IMR-90 (cell line): ENCODE data around the gene FTSJ3. TPM values are rescaled to one million over a fixed set of nuclear protein-coding genes. Genes with fewer than 3 reads are reported as not detected.

Experiments used
- ATAC-seq: fragments of 200-7000 bp; cut with Tn5 transposase; 2 replicates; pipeline ENCODE4 v1.9.1; 2020; ENCODE audit warnings: low read depth, mild to moderate bottlenecking, moderate library complexity
- BruUV-seq: library from RNA; stranded (reverse); fragments of 400-500 nt; replicated peaks from 2 replicates; lab custom pipeline; 2021; lab: Mats Ljungman, UMichigan
- CTCF ChIA-PET: fragments of 300-600 bp; formaldehyde crosslinking; extraction: SDS; loops from one replicate; lab custom pipeline; 2021; ENCODE audit warnings: antibody characterized with exemption; lab: Yijun Ruan, JAX
- POLR2A ChIA-PET: fragments of 300-600 bp; sonication (Branson Sonifier 250); formaldehyde crosslinking; loops from one replicate; lab custom pipeline; 2022; ENCODE audit warnings: antibody characterized with exemption; ENCODE audit not compliant: unreplicated experiment; lab: Charles Lee
- DNase-seq: peaks from one replicate; pipeline ENCODE4 v3.0.0; 2013
- H2AFZ ChIP-seq: replicated peaks from 2 replicates; pipeline ENCODE3; 2013; ENCODE audit warnings: low read length, mild to moderate bottlenecking; ENCODE audit not compliant: poor library complexity
- H2AK5ac ChIP-seq: 2 replicates; pipeline ENCODE4 v1.6.1; 2013; ENCODE audit warnings: low read depth, low read length, inconsistent platforms
- H2AK9ac ChIP-seq: replicated peaks from 2 replicates; pipeline ENCODE3; 2013; ENCODE audit warnings: mild to moderate bottlenecking, low read depth, low read length, moderate library complexity; ENCODE audit not compliant: poor library complexity
- H2BK120ac ChIP-seq: 2 replicates; pipeline ENCODE4 v1.6.1; 2013; ENCODE audit warnings: low read depth, low read length, inconsistent platforms
- H2BK15ac ChIP-seq: 3 replicates; pipeline ENCODE4 v1.6.1; 2013; ENCODE audit warnings: low read depth, low read length, inconsistent platforms
- H2BK20ac ChIP-seq: 2 replicates; pipeline ENCODE4 v1.6.1; 2013; ENCODE audit warnings: low read depth, mild to moderate bottlenecking, inconsistent platforms, low read length, moderate library complexity
- H2BK5ac ChIP-seq: 2 replicates; pipeline ENCODE4 v1.6.1; 2013; ENCODE audit warnings: mild to moderate bottlenecking, low read depth, low read length, inconsistent platforms; ENCODE audit not compliant: poor library complexity, severe bottlenecking
- H3K14ac ChIP-seq: replicated peaks from 2 replicates; pipeline ENCODE4 v1.6.1; 2013; ENCODE audit warnings: low read depth, low read length, inconsistent platforms
- H3K18ac ChIP-seq: 2 replicates; pipeline ENCODE4 v1.6.1; 2013; ENCODE audit warnings: low read depth, low read length, control low read depth
- H3K23ac ChIP-seq: 2 replicates; pipeline ENCODE4 v1.6.1; 2013; ENCODE audit warnings: low read depth, low read length, inconsistent platforms
- H3K27ac ChIP-seq: 2 replicates; pipeline ENCODE4 v1.5.1; 2013; ENCODE audit warnings: mild to moderate bottlenecking, control low read depth, low read length; ENCODE audit not compliant: insufficient read depth
- H3K27me3 ChIP-seq: 2 replicates; pipeline ENCODE4 v1.6.1; 2013; ENCODE audit warnings: low read length; ENCODE audit not compliant: control insufficient read depth, insufficient read depth
- H3K36me3 ChIP-seq: 2 replicates; pipeline ENCODE4 v1.6.1; 2013; ENCODE audit warnings: low read length, mixed read lengths; ENCODE audit not compliant: control insufficient read depth, insufficient read depth
- H3K4ac ChIP-seq: 2 replicates; pipeline ENCODE4 v1.6.1; 2013; ENCODE audit warnings: low read depth, low read length, inconsistent platforms
- H3K4me1 ChIP-seq: 2 replicates; pipeline ENCODE4 v1.6.1; 2013; ENCODE audit warnings: low read length, mixed read lengths; ENCODE audit not compliant: control insufficient read depth, insufficient read depth
- H3K4me2 ChIP-seq: 2 replicates; pipeline ENCODE4 v1.6.1; 2013; ENCODE audit warnings: low read depth, mild to moderate bottlenecking, control low read depth, low read length, moderate library complexity
- H3K4me3 ChIP-seq: 2 replicates; pipeline ENCODE4 v1.5.1; 2013; ENCODE audit warnings: low read depth, mild to moderate bottlenecking, control low read depth, low read length, moderate library complexity; ENCODE audit not compliant: insufficient read depth
- H3K56ac ChIP-seq: 2 replicates; pipeline ENCODE4 v1.6.1; 2013; ENCODE audit warnings: low read length, inconsistent platforms; ENCODE audit not compliant: insufficient read depth; ENCODE audit errors: extremely low read depth
- H3K79me1 ChIP-seq, 2 experiments: 2 replicates each; pipeline ENCODE4 v1.6.1; 2013; ENCODE audit warnings: low read length in 2 of 2, inconsistent platforms in 1 of 2, low read depth in 1 of 2
- H3K9ac ChIP-seq: 2 replicates; pipeline ENCODE4 v1.6.1; 2013; ENCODE audit warnings: low read depth, low read length, control low read depth
- H3K9me1 ChIP-seq: 2 replicates; pipeline ENCODE4 v1.6.1; 2013; ENCODE audit warnings: low read length, inconsistent platforms; ENCODE audit not compliant: insufficient read depth
- H3K9me3 ChIP-seq: 2 replicates; pipeline ENCODE4 v1.6.1; 2013; ENCODE audit warnings: low read length; ENCODE audit not compliant: control insufficient read depth, insufficient read depth
- H4K20me1 ChIP-seq: 2 replicates; pipeline ENCODE4 v1.6.1; 2013; ENCODE audit warnings: low read length, inconsistent platforms; ENCODE audit not compliant: insufficient read depth
- H4K5ac ChIP-seq: 2 replicates; pipeline ENCODE4 v1.6.1; 2013; ENCODE audit warnings: mild to moderate bottlenecking, low read depth, low read length, control low read depth
- H4K8ac ChIP-seq, 2 experiments: 2 replicates each; pipeline ENCODE4 v1.6.1; 2013; ENCODE audit warnings: low read depth in 2 of 2, low read length in 2 of 2, control low read depth in 1 of 2, inconsistent platforms in 1 of 2
- H4K91ac ChIP-seq: 2 replicates; pipeline ENCODE4 v1.6.1; 2013; ENCODE audit warnings: low read depth, low read length, inconsistent platforms; ENCODE audit not compliant: insufficient read depth
- BHLHE40 ChIP-seq: fragments of 150-350 bp; IDR thresholded peaks from 2 replicates; pipeline ENCODE4 v1.6.1; 2016; ENCODE audit warnings: mild to moderate bottlenecking, low read depth, low read length
- CEBPB ChIP-seq: IDR thresholded peaks from 2 replicates; pipeline ENCODE4 v1.6.1; 2012; ENCODE audit warnings: low read depth, low read length, improper control_type of control experiment
- CHD1 ChIP-seq: IDR thresholded peaks from 2 replicates; pipeline ENCODE4 v1.6.1; 2012; ENCODE audit warnings: low read depth, low read length, improper control_type of control experiment
- CTCF ChIP-seq: conservative IDR thresholded peaks from 2 replicates; pipeline ENCODE4 v1.5.1; 2012; ENCODE audit warnings: mild to moderate bottlenecking, low read depth, low read length, improper control_type of control experiment
- ELK1 ChIP-seq: fragments of 150-350 bp; IDR thresholded peaks from 2 replicates; pipeline ENCODE4 v1.6.1; 2016; ENCODE audit warnings: low read depth, mild to moderate bottlenecking, low read length, moderate library complexity, borderline replicate concordance
- FOS ChIP-seq: fragments of 150-350 bp; IDR thresholded peaks from 2 replicates; pipeline ENCODE4 v1.6.1; 2016; ENCODE audit warnings: low read depth, low read length
- MAFK ChIP-seq: IDR thresholded peaks from 2 replicates; pipeline ENCODE4 v1.6.1; 2012; ENCODE audit warnings: low read depth, low read length, improper control_type of control experiment
- MAZ ChIP-seq: IDR thresholded peaks from 2 replicates; pipeline ENCODE4 v1.6.1; 2012; ENCODE audit warnings: low read depth, mild to moderate bottlenecking, low read length, improper control_type of control experiment, moderate library complexity, borderline replicate concordance
- NFE2L2 ChIP-seq: fragments of 150-350 bp; IDR thresholded peaks from 2 replicates; pipeline ENCODE4 v1.6.1; 2016; ENCODE audit warnings: low read depth, mild to moderate bottlenecking, low read length
- RAD21 ChIP-seq: IDR thresholded peaks from 2 replicates; pipeline ENCODE4 v1.6.1; 2012; ENCODE audit warnings: low read length, improper control_type of control experiment
- WGBS, 2 experiments: methylation state at CpG; one replicate each; pipeline versions ENCODE4 v1.1.5 to v1.1.7; 2013; ENCODE audit warnings: missing lambda C conversion rate in 2 of 2; ENCODE audit not compliant: insufficient read length in 1 of 2; ENCODE audit errors: extremely low coverage in 2 of 2; 5-methylcytosine and 5-hydroxymethylcytosine counted together
- dilution Hi-C: fragments of 300-500 bp; cut with HindIII; formaldehyde crosslinking; loops from one replicate; pipeline ENCODE4 v1.14.3; 2018; ENCODE audit warnings: low sequenced_read_pairs; ENCODE audit not compliant: unreplicated experiment
- in situ Hi-C: fragments of 300-500 bp; cut with MboI; formaldehyde crosslinking; loops from 3 replicates; pipeline ENCODE4 v1.14.3; 2019; ENCODE audit warnings: low sequenced_read_pairs, inconsistent platforms, mixed read lengths
- intact Hi-C: fragments of 100-400 bp; cut with micrococcal nuclease; formaldehyde crosslinking; loops from 2 replicates; pipeline ENCODE4 v1.10.0; 2022
- polyA plus RNA-seq, 3 experiments: library from polyadenylated mRNA; depleted of rRNA; stranded (reverse); fragments of >200 nt; gene quantifications; 2 replicates each; pipeline ENCODE4 v1.2.3, GENCODE V29; 2012; ENCODE audit warnings: low replicate concordance in 1 of 3
- total RNA-seq: library from RNA; depleted of rRNA; stranded (reverse); fragments of >200 nt; gene quantifications from 2 replicates; pipeline ENCODE4 v1.2.3, GENCODE V29; 2012

FTSJ3 gene
- total and polyA plus RNA-seq, 2 of the 4 experiments (the other 2 are of a cell fraction), result 51.3 to 68.1 TPM

- H3K4me1 ChIP-seq, result peaks cover 20% of the 10 kb centered on the region
- H3K9me3 ChIP-seq, result no peaks in the 10 kb centered on the region
- no peak overlapping the region for H3K4me2 ChIP-seq
- WGBS, 2 experiments, result 100% methylated on average over 1 of the region's 6 CpGs; no CpG with 5 or more reads in 1 of the 2 experiments
- H2AFZ ChIP-seq, result no peak overlapping the region
- H2BK120ac ChIP-seq, result no peak overlapping the region
- TF ChIP-seq MAFK (no peak), NFE2L2 (no peak), MAZ (no peak), CHD1 (no peak), CEBPB (no peak), ELK1 (no peak), RAD21 (no peak), CTCF (no peak), FOS (no peak), BHLHE40 (no peak)
- POLR2A ChIA-PET, result no interaction called here
- in situ Hi-C loops (no loop called here), intact Hi-C loops (loop anchor here (2.0 kb wide), 1 partner anchor 14 kb away; no protein-coding TSS in a partner anchor), dilution Hi-C loops (no loop called here)
- H4K5ac ChIP-seq, result no peak overlapping the region
- CTCF ChIA-PET, result no interaction called here
- no peak overlapping the region for H3K4ac ChIP-seq
- no peak for ATAC-seq
- peaks cover 15% of the 10 kb centered on the region for H3K9me1 ChIP-seq
- H3K36me3 ChIP-seq, result peaks cover 84% of the 10 kb centered on the region
- H4K91ac ChIP-seq, result no peak overlapping the region
- no peak overlapping the region for H3K18ac ChIP-seq
- no peak for DNase-seq
- H3K56ac ChIP-seq, result no peak overlapping the region
- no peaks in the 10 kb centered on the region for H3K27me3 ChIP-seq
- no peak overlapping the region for H3K14ac ChIP-seq
- H3K4me3 ChIP-seq, result no peak overlapping the region
- H4K8ac ChIP-seq, result no peak overlapping the region; a peak in 1 of 4 replicates
- peaks cover 41 to 77% of the 10 kb centered on the region in 2 experiments for H3K79me1 ChIP-seq
- no peak overlapping the region for H2BK15ac ChIP-seq
- H2AK9ac ChIP-seq, result no peak overlapping the region
- H2BK20ac ChIP-seq, result no peak overlapping the region
- H2AK5ac ChIP-seq, result no peak overlapping the region
- no TSS peak for BruUV-seq
- no peak overlapping the region for H3K23ac ChIP-seq
- peaks cover 26% of the 10 kb centered on the region for H4K20me1 ChIP-seq
- H3K27ac ChIP-seq, result no peak overlapping the region
- no peak overlapping the region for H2BK5ac ChIP-seq
- no peak overlapping the region for H3K9ac ChIP-seq
These were observed 8.3 kb downstream of the FTSJ3 start for GRCh38 chr17:63819131-63819530.
